SHP77 (cell line): Measurements from ENCODE around the gene RAI14.
"Not testable (repeated sequence)": the region's sequence is repeated elsewhere in the genome, so short reads cannot be mapped to it uniquely, and the experiment has no call there.

Experiments used
- DNase-seq, 2 experiments: peaks; one replicate each; lab custom pipeline; 2025; lab: John Stamatoyannopoulos, UW

The RAI14 gene

GRCh38 chr5:34770486-34770885 lies 114.4 kb downstream of the RAI14 start:
- DNase-seq: no peak

- no peak for DNase-seq
These were observed 114.9 kb downstream of the RAI14 start for GRCh38 chr5:34771076-34771475.

GRCh38 chr5:34772267-34773098 lies 116.4 kb downstream of the RAI14 start:
- no peak for DNase-seq

- DNase-seq: no peak
These were observed 118.0 kb downstream of the RAI14 start for GRCh38 chr5:34774139-34774538.

- not testable (repeated sequence) for DNase-seq
These were observed 118.5 kb downstream of the RAI14 start for GRCh38 chr5:34774678-34775077.

- DNase-seq: no peak
These were observed 119.8 kb downstream of the RAI14 start for GRCh38 chr5:34775886-34776285.

- DNase-seq: no peak
These were observed 122.1 kb downstream of the RAI14 start for GRCh38 chr5:34778091-34778850.

- not testable (repeated sequence) for DNase-seq
These were observed 127.8 kb downstream of the RAI14 start for GRCh38 chr5:34783892-34784291.

- DNase-seq: no peak
These were observed 130.9 kb downstream of the RAI14 start for GRCh38 chr5:34787035-34787434.

- DNase-seq: no peak
These were observed 132.9 kb downstream of the RAI14 start for GRCh38 chr5:34789021-34789531.

- DNase-seq: no peak
These were observed 133.5 kb downstream of the RAI14 start for GRCh38 chr5:34789639-34790038.

- DNase-seq: no peak
These were observed 133.9 kb downstream of the RAI14 start for GRCh38 chr5:34790069-34790468.

GRCh38 chr5:34791761-34792244 lies 135.7 kb downstream of the RAI14 start:
- no peak for DNase-seq

GRCh38 chr5:34802834-34803563 lies 146.9 kb downstream of the RAI14 start:
- no peak for DNase-seq

GRCh38 chr5:34803974-34804732 lies 148.0 kb downstream of the RAI14 start:
- DNase-seq: no peak

GRCh38 chr5:34804913-34805312 lies 148.8 kb downstream of the RAI14 start:
- DNase-seq: no peak

- no peak for DNase-seq
These were observed 150.4 kb downstream of the RAI14 start for GRCh38 chr5:34806532-34806931.

- DNase-seq: no peak
These were observed 155.6 kb downstream of the RAI14 start for GRCh38 chr5:34811706-34812105.

- no peak for DNase-seq
These were observed 157.4 kb downstream of the RAI14 start for GRCh38 chr5:34813509-34813908.

GRCh38 chr5:34817558-34818351 lies 161.6 kb downstream of the RAI14 start:
- no peak for DNase-seq

GRCh38 chr5:34818717-34819116 lies 162.6 kb downstream of the RAI14 start:
- DNase-seq: no peak
